Fibroblast of villous mesenchyme (primary cell): Measurements from ENCODE around the gene CCL27. TPM values are rescaled to one million over a fixed set of nuclear protein-coding genes. Genes with fewer than 3 reads are reported as not detected.

Experiments used
- DNase-seq: peaks from one replicate; pipeline ENCODE4 v3.0.0-alpha.2; 2010; ENCODE audit warnings: low read depth
- H3K4me3 ChIP-seq: 2 replicates; pipeline ENCODE4 v1.5.1; 2011; ENCODE audit warnings: low read depth, mild to moderate bottlenecking, low read length
- CTCF ChIP-seq: IDR thresholded peaks from 2 replicates; pipeline ENCODE4 v1.5.1; 2012; ENCODE audit warnings: low read depth, mild to moderate bottlenecking, low read length; ENCODE audit not compliant: insufficient read depth
- total RNA-seq: library from RNA; depleted of rRNA; stranded (reverse); fragments of >200 nt; gene quantifications from 2 replicates; pipeline ENCODE4 v1.2.3, GENCODE V29; 2012

Gene CCL27
- total RNA-seq, 1 donor, result not detected

GRCh38 chr9:34658461-34658860 is 4.0 kb downstream of the CCL27 start:
- DNase-seq, result no peak
- no peak overlapping the region for H3K4me3 ChIP-seq
- no peak for TF ChIP-seq CTCF

GRCh38 chr9:34656992-34657391 is 5.5 kb downstream of the CCL27 start:
- TF ChIP-seq CTCF, result no peak
- H3K4me3 ChIP-seq, result no peak overlapping the region
- DNase-seq, result no peak

- no peak for DNase-seq
- H3K4me3 ChIP-seq, result no peak overlapping the region
- TF ChIP-seq CTCF, result no peak
These were observed 7.1 kb downstream of the CCL27 start for GRCh38 chr9:34655394-34655793.

- DNase-seq, result peak; percentile 43
- no peak for TF ChIP-seq CTCF
- no peak overlapping the region for H3K4me3 ChIP-seq
These were observed 8.0 kb downstream of the CCL27 start for GRCh38 chr9:34654323-34655051.

- TF ChIP-seq CTCF, result no peak
- no peak overlapping the region for H3K4me3 ChIP-seq
- DNase-seq, result no peak
These were observed 9.0 kb downstream of the CCL27 start for GRCh38 chr9:34653151-34654072.

- no peak for TF ChIP-seq CTCF
- no peak for DNase-seq
- peak overlapping the region; percentile 53 for H3K4me3 ChIP-seq
These were observed 9.9 kb downstream of the CCL27 start for GRCh38 chr9:34652602-34653000.
